ENCODE data around the gene TLR10.

DNA sequence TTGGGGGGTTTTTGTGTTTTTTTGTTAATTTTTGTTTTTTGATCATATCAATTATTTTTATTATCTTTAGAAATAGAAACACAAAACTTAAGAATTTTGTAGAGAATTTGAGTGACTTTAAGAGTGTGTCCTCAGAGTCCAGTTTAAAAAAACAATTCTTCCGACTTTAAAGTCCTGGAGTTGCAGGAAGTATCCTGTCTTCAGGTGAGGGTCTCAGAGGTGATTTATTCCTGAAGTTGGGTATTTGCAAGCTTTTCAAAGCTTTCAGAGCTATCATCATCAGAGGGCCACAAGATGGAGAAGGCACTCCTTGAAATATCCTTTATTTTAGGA, 23.0 kb downstream of the TLR10 start:
- TF ChIP-seq, protein P1, sequence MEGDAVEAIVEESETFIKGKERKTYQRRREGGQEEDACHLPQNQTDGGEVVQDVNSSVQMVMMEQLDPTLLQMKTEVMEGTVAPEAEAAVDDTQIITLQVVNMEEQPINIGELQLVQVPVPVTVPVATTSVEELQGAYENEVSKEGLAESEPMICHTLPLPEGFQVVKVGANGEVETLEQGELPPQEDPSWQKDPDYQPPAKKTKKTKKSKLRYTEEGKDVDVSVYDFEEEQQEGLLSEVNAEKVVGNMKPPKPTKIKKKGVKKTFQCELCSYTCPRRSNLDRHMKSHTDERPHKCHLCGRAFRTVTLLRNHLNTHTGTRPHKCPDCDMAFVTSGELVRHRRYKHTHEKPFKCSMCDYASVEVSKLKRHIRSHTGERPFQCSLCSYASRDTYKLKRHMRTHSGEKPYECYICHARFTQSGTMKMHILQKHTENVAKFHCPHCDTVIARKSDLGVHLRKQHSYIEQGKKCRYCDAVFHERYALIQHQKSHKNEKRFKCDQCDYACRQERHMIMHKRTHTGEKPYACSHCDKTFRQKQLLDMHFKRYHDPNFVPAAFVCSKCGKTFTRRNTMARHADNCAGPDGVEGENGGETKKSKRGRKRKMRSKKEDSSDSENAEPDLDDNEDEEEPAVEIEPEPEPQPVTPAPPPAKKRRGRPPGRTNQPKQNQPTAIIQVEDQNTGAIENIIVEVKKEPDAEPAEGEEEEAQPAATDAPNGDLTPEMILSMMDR (IDR thresholded peaks at IDR 0.05; ENCODE audit: extremely low read depth in 1 of 2, insufficient read depth in 1 of 2, low read depth in 1 of 2, low read length in 2 of 2) = no peak
- TF ChIP-seq EZH2 (IDR thresholded peaks at IDR 0.05; ENCODE audit: borderline replicate concordance, low read depth, low read length, severe bottlenecking) (no peak), JUN (IDR thresholded peaks at IDR 0.05; ENCODE audit: borderline replicate concordance, insufficient read depth, insufficient read length, low read depth) (no peak), FOS (IDR thresholded peaks at IDR 0.05; ENCODE audit: borderline replicate concordance, insufficient read depth, low read length) (no peak), POLR2A (IDR thresholded peaks at IDR 0.05; ENCODE audit: low read depth, low read length) (no peak)

All from endothelial cell of umbilical vein (primary cell).